Epithelial cell of esophagus (primary cell): ENCODE data around the gene HSPA1L.
"Not testable (repeated sequence)": the region's sequence is repeated elsewhere in the genome, so short reads cannot be mapped to it uniquely, and the experiment has no call there.

ENCODE experiments used
- DNase-seq: peaks from one replicate; pipeline ENCODE4 v3.0.0; 2010; ENCODE audit warnings: low read depth
- H3K4me3 ChIP-seq: 2 replicates; pipeline ENCODE4 v1.5.1; 2011; ENCODE audit warnings: mild to moderate bottlenecking, low read length, control low read depth
- TF ChIP-seq, protein P1 (sequence below): IDR thresholded peaks from 2 replicates; pipeline ENCODE4 v1.5.1; 2011; ENCODE audit warnings: low read depth, mild to moderate bottlenecking, low read length, control low read depth, inconsistent platforms; ENCODE audit not compliant: insufficient read depth; ENCODE audit errors: missing control alignments

The HSPA1L gene

DNA sequence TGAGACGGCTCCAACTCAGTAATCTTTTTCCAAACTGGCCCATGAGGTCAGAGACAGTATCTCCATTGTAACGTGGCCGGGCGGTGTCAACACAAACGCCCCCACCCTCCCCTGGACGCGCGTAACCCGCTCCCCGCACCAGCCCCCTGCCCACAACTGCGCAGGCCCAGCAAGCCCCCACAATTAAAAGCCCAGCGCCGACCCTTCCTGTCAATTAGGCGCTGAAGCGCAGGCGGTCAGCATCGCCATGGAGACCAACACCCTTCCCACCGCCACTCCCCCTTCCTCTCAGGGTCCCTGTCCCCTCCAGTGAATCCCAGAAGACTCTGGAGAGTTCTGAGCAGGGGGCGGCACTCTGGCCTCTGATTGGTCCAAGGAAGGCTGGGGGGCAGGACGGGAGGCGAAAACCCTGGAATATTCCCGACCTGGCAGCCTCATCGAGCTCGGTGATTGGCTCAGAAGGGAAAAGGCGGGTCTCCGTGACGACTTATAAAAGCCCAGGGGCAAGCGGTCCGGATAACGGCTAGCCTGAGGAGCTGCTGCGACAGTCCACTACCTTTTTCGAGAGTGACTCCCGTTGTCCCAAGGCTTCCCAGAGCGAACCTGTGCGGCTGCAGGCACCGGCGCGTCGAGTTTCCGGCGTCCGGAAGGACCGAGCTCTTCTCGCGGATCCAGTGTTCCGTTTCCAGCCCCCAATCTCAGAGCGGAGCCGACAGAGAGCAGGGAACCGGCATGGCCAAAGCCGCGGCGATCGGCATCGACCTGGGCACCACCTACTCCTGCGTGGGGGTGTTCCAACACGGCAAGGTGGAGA, at the start of gene HSPA1L, which contains the start of gene HSPA1A:
Gene HSPA1L, minus strand, starts transcription at position 259 of the 814 bp plus-strand sequence. CDS start 3,311 bp downstream, outside the sequence.
Gene HSPA1A, plus strand, starts transcription at position 519 of the 814 bp plus-strand sequence. Its CDS starts 214 bp downstream, at position 733.
- TF ChIP-seq, protein P1, sequence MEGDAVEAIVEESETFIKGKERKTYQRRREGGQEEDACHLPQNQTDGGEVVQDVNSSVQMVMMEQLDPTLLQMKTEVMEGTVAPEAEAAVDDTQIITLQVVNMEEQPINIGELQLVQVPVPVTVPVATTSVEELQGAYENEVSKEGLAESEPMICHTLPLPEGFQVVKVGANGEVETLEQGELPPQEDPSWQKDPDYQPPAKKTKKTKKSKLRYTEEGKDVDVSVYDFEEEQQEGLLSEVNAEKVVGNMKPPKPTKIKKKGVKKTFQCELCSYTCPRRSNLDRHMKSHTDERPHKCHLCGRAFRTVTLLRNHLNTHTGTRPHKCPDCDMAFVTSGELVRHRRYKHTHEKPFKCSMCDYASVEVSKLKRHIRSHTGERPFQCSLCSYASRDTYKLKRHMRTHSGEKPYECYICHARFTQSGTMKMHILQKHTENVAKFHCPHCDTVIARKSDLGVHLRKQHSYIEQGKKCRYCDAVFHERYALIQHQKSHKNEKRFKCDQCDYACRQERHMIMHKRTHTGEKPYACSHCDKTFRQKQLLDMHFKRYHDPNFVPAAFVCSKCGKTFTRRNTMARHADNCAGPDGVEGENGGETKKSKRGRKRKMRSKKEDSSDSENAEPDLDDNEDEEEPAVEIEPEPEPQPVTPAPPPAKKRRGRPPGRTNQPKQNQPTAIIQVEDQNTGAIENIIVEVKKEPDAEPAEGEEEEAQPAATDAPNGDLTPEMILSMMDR = no peak
- peak within 1 kb of the TSS; percentile 76 for H3K4me3 ChIP-seq
- peak; percentile 94 for DNase-seq

- TF ChIP-seq, protein P1 = no peak
- no peak for DNase-seq
- no peak overlapping the region for H3K4me3 ChIP-seq
Measured at GRCh38 chr6:31864818-31865204, 49.7 kb upstream of the HSPA1L start.

DNA sequence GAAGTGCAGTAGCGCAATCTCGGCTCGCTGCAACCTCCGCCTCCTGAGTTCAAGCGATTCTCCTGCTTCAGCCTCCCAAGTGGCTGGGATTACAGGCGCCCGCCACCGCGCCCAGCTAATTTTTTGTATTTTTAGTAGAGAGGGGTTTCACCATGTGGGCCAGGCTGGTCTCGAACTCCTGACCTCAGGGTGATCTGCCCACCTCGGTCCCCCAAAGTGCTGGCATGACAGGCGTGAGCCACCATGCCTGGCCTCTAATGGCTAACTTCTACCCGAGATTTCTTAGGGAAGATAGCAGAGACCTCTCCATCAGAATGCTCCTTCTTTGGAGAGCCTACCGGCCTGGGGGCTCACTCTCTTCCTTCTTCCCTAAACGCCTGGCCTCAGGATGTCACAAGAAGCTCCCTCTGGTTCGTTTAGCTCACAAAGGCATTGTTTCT, 49.1 kb upstream of the HSPA1L start:
- DNase-seq = not testable (repeated sequence)
- peak overlapping the region; percentile 67 for H3K4me3 ChIP-seq

GRCh38 chr6:31862344-31863235, 47.5 kb upstream of the HSPA1L start, which contains the start of gene NEU1:
NEU1 (minus strand) TSS chr6:31862821; CDS start chr6:31862776, 45 bp downstream.
- peak within 1 kb of the TSS; percentile 92 for H3K4me3 ChIP-seq
- DNase-seq = peak; percentile 100
- TF ChIP-seq, protein P1 = no peak

DNA sequence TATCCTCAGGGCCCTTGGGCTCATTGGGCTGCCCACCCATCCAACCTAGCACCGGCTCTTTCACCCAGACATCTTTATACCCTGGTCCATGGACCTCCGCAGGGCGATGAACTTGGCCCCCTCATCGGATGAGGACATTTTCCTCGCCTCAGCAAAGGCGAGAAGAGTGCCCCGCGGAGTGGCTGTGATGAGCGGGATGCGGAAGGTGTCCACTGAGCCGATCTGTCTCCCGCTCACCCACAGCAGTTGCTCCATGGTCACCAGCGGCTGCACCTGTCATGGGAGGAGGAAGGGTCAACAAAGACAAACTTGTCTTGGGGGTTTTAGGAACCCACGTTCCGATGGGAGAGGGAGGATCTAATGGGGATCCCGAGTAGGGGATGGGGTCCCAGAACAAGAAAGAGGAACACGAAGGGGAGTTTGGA, 46.8 kb upstream of the HSPA1L start:
- DNase-seq = no peak
- peak overlapping the region; percentile 92 for H3K4me3 ChIP-seq
- TF ChIP-seq, protein P1 = no peak

- no peak for DNase-seq
- H3K4me3 ChIP-seq = no peak overlapping the region
- TF ChIP-seq, protein P1 = no peak
Measured at GRCh38 chr6:31861150-31861549, 46.1 kb upstream of the HSPA1L start.

GRCh38 chr6:31860349-31860748, 45.3 kb upstream of the HSPA1L start:
- no peak for DNase-seq
- no peak overlapping the region for H3K4me3 ChIP-seq
- TF ChIP-seq, protein P1 = no peak
